Measurements from ENCODE around the gene ORMDL3.

The ORMDL3 gene

DNA sequence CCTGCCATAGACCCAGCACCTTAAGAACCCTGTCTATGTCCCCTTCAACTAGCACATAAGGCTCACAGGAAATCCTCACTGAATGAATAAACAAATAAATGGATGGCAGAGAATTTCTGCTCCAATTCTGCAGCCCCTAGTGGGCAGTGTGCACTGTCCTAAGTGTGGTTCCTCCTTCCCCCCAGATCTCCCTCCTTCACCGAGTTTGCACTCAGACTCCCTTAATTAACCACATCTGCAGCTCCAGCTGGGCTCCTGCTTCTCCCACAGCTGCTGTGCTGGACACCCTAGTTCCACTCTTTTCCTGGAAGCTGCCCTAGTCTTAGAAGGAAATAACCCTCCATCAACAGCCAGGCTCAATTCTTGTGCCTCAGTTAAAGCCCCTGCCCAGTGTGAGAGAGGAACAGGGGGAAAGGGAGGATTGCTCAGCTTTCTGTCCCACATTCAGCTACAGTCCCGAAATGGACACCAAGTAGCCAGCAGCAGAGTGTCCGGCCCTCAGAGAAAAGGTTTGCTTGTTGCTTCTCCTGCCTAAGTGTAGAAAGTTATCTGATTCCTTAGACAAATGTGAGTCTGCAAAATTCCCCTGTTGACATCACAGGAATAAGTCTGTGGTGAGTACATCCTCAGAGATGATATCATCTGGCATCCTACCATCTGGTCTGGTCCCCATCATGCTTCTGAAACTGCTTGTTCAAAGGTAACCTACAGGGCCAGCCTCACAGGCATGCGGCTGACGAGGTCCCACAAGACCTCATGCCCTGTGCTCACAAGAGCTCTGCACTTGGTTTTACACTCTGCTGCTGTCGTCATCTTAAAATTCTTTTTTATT is 12.4 kb upstream of the ORMDL3 start:
- H3K4me1 ChIP-seq (ENCODE audit: control insufficient read depth, insufficient read depth, low read length): peaks cover 5% of the 10 kb centered on the region; the same call in 1 of the 2 replicates
- H3K36me3 ChIP-seq (ENCODE audit: control insufficient read depth in 2 of 2, insufficient read depth in 1 of 2, low read length in 2 of 2): no peaks in the 10 kb centered on the region
- no peaks in the 10 kb centered on the region for H3K9me3 ChIP-seq (ENCODE audit: control insufficient read depth, insufficient read depth, low read depth, low read length)
- ChIA-PET POLR2A (interaction anchor here (0.5 to 1.2 kb wide), 2 partner anchors 11 to 210 kb away, joined by 3 to 4 read pairs; no protein-coding TSS in a partner anchor), CTCF (interaction anchor here (0.6 to 3.8 kb wide), 18 partner anchors 8 to 318 kb away, joined by 3 to 35 read pairs (median 4); partner anchors contain the start of genes MIEN1 and PSMD3)
- no peak overlapping the region for H3K4me3 ChIP-seq (ENCODE audit: low read depth, low read length)
- no peak overlapping the region for H3K27ac ChIP-seq (ENCODE audit: extremely low read depth, low read depth, low read length)
- TF ChIP-seq, protein P1, sequence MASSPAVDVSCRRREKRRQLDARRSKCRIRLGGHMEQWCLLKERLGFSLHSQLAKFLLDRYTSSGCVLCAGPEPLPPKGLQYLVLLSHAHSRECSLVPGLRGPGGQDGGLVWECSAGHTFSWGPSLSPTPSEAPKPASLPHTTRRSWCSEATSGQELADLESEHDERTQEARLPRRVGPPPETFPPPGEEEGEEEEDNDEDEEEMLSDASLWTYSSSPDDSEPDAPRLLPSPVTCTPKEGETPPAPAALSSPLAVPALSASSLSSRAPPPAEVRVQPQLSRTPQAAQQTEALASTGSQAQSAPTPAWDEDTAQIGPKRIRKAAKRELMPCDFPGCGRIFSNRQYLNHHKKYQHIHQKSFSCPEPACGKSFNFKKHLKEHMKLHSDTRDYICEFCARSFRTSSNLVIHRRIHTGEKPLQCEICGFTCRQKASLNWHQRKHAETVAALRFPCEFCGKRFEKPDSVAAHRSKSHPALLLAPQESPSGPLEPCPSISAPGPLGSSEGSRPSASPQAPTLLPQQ (tag by site-specific recombination; IDR thresholded peaks at IDR 0.05): peak; percentile 28; the same call in 1 of the 2 replicates
- TF ChIP-seq ZNF366 (tag by site-specific recombination; conservative IDR thresholded peaks at IDR 0.05): peak; percentile 47; the same call in 1 of the 2 replicates
- no peak for TF ChIP-seq SCRT1 (tag by site-specific recombination; IDR thresholded peaks at IDR 0.05; ENCODE audit: borderline replicate concordance)
- no peak for TF ChIP-seq ZNF350 (tag by site-specific recombination; IDR thresholded peaks at IDR 0.05)
- TF ChIP-seq YY1 (tag by site-specific recombination; IDR thresholded peaks at IDR 0.05): no peak
- peak; percentile 70 for TF ChIP-seq SCRT2 (tag by site-specific recombination; IDR thresholded peaks at IDR 0.05)
- peak; percentile 72 for TF ChIP-seq ZBTB21 (tag by site-specific recombination; IDR thresholded peaks at IDR 0.05)
- TF ChIP-seq ZBTB17 (tag by site-specific recombination; IDR thresholded peaks at IDR 0.05): peak; percentile 84
- TF ChIP-seq ZNF596 (tag by site-specific recombination; IDR thresholded peaks at IDR 0.05): no peak
- TF ChIP-seq ZNF629 (tag by site-specific recombination; IDR thresholded peaks at IDR 0.05): peak; percentile 91
- TF ChIP-seq ZNF174 (tag by site-specific recombination; IDR thresholded peaks at IDR 0.05): no peak
- TF ChIP-seq, protein P2, sequence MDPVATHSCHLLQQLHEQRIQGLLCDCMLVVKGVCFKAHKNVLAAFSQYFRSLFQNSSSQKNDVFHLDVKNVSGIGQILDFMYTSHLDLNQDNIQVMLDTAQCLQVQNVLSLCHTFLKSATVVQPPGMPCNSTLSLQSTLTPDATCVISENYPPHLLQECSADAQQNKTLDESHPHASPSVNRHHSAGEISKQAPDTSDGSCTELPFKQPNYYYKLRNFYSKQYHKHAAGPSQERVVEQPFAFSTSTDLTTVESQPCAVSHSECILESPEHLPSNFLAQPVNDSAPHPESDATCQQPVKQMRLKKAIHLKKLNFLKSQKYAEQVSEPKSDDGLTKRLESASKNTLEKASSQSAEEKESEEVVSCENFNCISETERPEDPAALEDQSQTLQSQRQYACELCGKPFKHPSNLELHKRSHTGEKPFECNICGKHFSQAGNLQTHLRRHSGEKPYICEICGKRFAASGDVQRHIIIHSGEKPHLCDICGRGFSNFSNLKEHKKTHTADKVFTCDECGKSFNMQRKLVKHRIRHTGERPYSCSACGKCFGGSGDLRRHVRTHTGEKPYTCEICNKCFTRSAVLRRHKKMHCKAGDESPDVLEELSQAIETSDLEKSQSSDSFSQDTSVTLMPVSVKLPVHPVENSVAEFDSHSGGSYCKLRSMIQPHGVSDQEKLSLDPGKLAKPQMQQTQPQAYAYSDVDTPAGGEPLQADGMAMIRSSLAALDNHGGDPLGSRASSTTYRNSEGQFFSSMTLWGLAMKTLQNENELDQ (tag by site-specific recombination; IDR thresholded peaks at IDR 0.05; ENCODE audit: low read depth): no peak
- no peak for TF ChIP-seq ZNF354C (tag by site-specific recombination; IDR thresholded peaks at IDR 0.05; ENCODE audit: borderline replicate concordance, low read depth)
- no peak for TF ChIP-seq ZNF221 (tag by site-specific recombination; IDR thresholded peaks at IDR 0.05; ENCODE audit: borderline replicate concordance)
- TF ChIP-seq, protein P3, sequence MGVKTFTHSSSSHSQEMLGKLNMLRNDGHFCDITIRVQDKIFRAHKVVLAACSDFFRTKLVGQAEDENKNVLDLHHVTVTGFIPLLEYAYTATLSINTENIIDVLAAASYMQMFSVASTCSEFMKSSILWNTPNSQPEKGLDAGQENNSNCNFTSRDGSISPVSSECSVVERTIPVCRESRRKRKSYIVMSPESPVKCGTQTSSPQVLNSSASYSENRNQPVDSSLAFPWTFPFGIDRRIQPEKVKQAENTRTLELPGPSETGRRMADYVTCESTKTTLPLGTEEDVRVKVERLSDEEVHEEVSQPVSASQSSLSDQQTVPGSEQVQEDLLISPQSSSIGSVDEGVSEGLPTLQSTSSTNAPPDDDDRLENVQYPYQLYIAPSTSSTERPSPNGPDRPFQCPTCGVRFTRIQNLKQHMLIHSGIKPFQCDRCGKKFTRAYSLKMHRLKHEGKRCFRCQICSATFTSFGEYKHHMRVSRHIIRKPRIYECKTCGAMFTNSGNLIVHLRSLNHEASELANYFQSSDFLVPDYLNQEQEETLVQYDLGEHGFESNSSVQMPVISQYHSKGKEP (tag by site-specific recombination; IDR thresholded peaks at IDR 0.05): no peak
- TF ChIP-seq ZNF335 (tag by site-specific recombination; conservative IDR thresholded peaks at IDR 0.05): 0 out of 2 replicates have a peak, but pooled peaks have one; percentile 30
- no peak for TF ChIP-seq ZNF37A (tag by site-specific recombination; IDR thresholded peaks at IDR 0.05)
- TF ChIP-seq REPIN1 (tag by site-specific recombination; IDR thresholded peaks at IDR 0.05; ENCODE audit: low read depth): no peak
- no peak for TF ChIP-seq ZNF132 (tag by site-specific recombination; IDR thresholded peaks at IDR 0.05; ENCODE audit: borderline replicate concordance)
- TF ChIP-seq ZNF10 (tag by site-specific recombination; IDR thresholded peaks at IDR 0.05): peak; percentile 96
- TF ChIP-seq OSR2 (tag by site-specific recombination; IDR thresholded peaks at IDR 0.05): 0 out of 2 replicates have a peak, but pooled peaks have one; percentile 26
- TF ChIP-seq, protein P4, sequence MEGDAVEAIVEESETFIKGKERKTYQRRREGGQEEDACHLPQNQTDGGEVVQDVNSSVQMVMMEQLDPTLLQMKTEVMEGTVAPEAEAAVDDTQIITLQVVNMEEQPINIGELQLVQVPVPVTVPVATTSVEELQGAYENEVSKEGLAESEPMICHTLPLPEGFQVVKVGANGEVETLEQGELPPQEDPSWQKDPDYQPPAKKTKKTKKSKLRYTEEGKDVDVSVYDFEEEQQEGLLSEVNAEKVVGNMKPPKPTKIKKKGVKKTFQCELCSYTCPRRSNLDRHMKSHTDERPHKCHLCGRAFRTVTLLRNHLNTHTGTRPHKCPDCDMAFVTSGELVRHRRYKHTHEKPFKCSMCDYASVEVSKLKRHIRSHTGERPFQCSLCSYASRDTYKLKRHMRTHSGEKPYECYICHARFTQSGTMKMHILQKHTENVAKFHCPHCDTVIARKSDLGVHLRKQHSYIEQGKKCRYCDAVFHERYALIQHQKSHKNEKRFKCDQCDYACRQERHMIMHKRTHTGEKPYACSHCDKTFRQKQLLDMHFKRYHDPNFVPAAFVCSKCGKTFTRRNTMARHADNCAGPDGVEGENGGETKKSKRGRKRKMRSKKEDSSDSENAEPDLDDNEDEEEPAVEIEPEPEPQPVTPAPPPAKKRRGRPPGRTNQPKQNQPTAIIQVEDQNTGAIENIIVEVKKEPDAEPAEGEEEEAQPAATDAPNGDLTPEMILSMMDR (tag by site-specific recombination; IDR thresholded peaks at IDR 0.05): peak; percentile 77
- TF ChIP-seq ZNF510 (tag by site-specific recombination; IDR thresholded peaks at IDR 0.05; ENCODE audit: insufficient replicate concordance): no peak
- no peak for TF ChIP-seq ZNF311 (tag by site-specific recombination; IDR thresholded peaks at IDR 0.05; ENCODE audit: borderline replicate concordance)
- TF ChIP-seq ZNF214 (tag by site-specific recombination; IDR thresholded peaks at IDR 0.05; ENCODE audit: borderline replicate concordance): no peak
- TF ChIP-seq, protein P5, sequence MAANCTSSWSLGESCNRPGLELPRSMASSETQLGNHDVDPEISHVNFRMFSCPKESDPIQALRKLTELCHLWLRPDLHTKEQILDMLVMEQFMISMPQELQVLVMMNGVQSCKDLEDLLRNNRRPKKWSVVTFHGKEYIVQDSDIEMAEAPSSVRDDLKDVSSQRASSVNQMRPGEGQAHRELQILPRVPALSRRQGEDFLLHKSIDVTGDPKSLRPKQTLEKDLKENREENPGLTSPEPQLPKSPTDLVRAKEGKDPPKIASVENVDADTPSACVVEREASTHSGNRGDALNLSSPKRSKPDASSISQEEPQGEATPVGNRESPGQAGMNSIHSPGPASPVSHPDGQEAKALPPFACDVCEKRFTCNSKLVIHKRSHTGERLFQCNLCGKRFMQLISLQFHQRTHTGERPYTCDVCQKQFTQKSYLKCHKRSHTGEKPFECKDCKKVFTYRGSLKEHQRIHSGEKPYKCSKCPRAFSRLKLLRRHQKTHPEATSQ (tag by site-specific recombination; IDR thresholded peaks at IDR 0.05): no peak
- TF ChIP-seq, protein P6, sequence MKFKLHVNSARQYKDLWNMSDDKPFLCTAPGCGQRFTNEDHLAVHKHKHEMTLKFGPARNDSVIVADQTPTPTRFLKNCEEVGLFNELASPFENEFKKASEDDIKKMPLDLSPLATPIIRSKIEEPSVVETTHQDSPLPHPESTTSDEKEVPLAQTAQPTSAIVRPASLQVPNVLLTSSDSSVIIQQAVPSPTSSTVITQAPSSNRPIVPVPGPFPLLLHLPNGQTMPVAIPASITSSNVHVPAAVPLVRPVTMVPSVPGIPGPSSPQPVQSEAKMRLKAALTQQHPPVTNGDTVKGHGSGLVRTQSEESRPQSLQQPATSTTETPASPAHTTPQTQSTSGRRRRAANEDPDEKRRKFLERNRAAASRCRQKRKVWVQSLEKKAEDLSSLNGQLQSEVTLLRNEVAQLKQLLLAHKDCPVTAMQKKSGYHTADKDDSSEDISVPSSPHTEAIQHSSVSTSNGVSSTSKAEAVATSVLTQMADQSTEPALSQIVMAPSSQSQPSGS (tag by site-specific recombination; IDR thresholded peaks at IDR 0.05; ENCODE audit: low read depth): no peak
